ENCODE results near the gene SARS1.

Gene SARS1

DNA sequence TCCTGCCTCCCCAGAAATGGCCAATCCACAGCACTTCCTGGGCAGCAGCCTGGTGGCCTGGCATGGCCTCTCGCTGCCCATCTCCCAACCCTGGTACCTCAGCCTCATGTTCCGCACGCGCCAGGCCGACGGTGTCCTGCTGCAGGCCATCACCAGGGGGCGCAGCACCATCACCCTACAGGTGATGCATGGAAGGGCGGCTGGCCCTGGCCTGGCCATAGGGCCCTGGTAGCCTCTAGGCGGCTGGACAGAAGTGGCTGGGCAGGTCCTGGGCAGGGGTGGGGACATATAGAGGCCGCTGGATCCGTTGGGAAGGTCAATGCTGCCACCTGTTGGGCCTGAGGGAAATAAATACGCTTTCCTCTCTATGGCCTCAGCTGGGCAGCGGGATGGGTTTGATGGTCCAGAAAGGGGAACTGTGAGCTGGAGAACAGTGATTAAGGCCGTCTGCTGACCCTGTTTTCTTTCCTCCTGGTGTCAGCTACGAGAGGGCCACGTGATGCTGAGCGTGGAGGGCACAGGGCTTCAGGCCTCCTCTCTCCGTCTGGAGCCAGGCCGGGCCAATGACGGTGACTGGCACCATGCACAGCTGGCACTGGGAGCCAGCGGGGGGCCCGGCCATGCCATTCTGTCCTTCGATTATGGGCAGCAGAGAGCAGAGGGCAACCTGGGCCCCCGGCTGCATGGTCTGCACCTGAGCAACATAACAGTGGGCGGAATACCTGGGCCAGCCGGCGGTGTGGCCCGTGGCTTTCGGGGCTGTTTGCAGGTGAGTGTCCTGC is 50.1 kb downstream of the SARS1 start:
- DNase-seq = peak; percentile 80

DNA sequence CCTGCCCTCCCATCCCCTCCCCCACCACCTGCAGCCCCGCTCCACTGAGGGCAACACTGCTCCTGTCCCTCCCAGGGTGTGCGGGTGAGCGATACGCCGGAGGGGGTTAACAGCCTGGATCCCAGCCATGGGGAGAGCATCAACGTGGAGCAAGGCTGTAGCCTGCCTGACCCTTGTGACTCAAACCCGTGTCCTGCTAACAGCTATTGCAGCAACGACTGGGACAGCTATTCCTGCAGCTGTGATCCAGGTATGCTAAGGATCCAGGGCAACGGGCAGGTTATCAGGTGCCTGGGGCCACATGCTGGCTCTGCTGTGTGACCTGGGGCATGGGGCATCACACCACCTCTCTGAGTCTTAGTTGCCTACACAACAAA is 50.6 kb downstream of the SARS1 start:
- DNase-seq = no peak

GRCh38 chr1:109265016-109265415 is 51.3 kb downstream of the SARS1 start:
- DNase-seq = no peak

GRCh38 chr1:109265741-109266330 is 52.1 kb downstream of the SARS1 start:
- no peak for DNase-seq

DNA sequence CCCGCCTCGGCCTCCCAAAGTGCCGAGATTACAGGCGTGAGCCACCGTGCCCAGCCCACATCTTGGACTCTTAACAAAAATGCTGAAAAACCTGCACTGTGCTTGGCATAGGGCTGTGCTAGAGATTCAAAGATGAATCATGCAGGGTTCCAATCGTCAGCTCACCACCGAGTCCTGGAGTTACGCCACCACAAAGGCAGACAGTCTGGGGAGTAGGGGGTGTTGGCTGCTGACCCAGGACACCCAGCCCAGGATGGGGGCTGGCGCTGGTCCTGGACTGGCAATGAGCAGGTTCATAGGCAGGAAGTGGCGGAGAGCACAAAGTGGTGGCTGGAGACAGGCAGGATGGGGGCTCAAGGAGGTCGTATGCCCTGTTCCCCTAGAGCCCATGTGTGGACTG is 53.2 kb downstream of the SARS1 start:
- DNase-seq = no peak

DNA sequence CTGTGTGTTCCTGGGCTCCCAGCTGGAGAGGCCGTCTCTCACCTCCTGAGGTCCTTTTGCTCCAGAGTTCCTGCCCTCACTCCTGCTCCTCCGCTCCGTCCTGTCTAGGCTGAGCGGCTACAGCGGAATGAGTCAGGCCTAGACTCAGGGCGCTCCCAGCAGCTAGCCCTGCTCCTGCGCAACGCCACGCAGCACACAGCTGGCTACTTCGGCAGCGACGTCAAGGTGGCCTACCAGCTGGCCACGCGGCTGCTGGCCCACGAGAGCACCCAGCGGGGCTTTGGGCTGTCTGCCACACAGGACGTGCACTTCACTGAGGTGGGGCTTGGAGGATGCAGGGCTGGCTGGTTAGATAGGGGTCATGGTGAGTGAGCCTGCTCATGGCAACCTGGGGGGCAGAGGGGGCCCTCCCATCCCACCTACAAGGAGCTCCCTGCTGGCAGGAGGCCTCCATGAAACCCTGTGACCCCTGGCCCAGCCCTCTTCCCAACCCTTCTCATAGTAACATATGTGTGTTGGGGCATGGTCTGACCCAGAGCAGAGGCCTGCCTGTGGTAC is 54.1 kb downstream of the SARS1 start:
- no peak for DNase-seq

DNA sequence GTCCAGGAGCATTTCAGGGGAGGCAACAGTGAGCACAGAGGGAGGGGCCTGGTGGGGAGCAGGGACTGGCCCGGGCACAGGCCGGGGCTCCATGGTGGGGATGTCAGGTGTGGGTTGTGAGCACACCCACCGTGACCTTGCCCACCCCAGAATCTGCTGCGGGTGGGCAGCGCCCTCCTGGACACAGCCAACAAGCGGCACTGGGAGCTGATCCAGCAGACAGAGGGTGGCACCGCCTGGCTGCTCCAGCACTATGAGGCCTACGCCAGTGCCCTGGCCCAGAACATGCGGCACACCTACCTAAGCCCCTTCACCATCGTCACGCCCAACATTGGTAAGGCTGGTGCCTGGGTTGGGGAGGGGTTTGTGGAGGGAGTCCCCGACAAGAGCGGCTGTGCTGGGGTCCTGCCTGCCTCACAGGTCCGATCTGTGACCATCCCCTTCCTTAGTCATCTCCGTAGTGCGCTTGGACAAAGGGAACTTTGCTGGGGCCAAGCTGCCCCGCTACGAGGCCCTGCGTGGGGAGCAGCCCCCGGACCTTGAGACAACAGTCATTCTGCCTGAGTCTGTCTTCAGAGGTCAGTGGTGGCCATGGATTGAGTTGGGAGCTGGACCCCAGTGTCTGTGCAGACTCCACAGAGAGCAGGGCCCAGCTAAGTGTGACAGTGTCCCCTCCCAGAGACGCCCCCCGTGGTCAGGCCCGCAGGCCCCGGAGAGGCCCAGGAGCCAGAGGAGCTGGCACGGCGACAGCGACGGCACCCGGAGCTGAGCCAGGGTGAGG is 54.9 kb downstream of the SARS1 start:
- DNase-seq = no peak

DNA sequence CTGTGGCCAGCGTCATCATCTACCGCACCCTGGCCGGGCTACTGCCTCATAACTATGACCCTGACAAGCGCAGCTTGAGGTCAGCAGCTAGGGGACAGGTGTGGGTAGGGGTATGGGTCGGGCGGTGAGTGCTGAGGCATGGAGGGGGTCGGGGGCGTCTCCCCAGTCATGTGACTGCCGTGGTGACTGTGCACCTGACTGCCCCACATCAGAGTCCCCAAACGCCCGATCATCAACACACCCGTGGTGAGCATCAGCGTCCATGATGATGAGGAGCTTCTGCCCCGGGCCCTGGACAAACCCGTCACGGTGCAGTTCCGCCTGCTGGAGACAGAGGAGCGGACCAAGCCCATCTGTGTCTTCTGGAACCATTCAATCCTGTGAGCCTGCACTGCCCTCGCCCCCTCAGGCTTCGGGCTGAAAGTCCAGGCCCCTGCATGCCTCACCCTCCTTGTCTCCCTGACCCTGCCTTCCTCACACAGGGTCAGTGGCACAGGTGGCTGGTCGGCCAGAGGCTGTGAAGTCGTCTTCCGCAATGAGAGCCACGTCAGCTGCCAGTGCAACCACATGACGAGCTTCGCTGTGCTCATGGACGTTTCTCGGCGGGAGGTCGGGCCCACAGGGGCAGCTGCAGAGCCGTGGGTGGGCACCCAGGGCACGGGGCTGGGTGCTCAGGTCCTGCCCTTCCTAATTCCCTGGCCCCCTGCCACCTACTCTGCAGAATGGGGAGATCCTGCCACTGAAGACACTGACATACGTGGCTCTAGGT is 55.7 kb downstream of the SARS1 start:
- no peak for DNase-seq

GRCh38 chr1:109269981-109270622 is 56.4 kb downstream of the SARS1 start:
- no peak for DNase-seq

DNA sequence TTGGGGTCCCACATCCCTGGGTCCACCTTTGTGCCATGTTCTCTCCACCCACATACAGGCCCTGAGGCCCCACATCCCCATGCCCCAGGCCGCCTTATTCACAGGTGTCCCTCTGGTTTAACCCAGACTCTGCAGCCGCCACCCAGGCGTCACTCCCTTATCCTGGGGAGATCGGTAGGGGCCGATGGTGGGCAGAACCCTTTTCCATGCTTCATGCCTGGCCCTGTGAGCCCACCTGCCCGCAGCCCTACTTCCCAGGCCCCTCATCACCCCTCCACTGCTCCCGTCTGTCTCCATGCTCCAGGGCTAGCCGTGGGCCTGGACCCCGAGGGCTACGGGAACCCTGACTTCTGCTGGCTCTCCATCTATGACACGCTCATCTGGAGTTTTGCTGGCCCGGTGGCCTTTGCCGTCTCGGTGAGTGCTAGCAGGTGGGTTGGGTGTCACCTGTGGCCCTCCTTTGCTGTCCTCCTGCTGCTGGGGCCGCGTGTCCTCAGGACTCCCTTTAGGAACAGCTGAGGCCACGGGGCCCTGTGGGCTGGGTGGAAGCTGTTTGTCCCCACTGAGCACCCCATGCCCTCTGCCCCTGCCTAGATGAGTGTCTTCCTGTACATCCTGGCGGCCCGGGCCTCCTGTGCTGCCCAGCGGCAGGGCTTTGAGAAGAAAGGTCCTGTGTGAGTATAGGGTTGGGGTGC is 57.1 kb downstream of the SARS1 start:
- DNase-seq = no peak

- no peak for DNase-seq
Observed at GRCh38 chr1:109271458-109271857, 57.7 kb downstream of the SARS1 start.

- no peak for DNase-seq
Observed at GRCh38 chr1:109272021-109272799, 58.5 kb downstream of the SARS1 start.

GRCh38 chr1:109272831-109273547 is 59.3 kb downstream of the SARS1 start:
- DNase-seq = peak; percentile 28

DNA sequence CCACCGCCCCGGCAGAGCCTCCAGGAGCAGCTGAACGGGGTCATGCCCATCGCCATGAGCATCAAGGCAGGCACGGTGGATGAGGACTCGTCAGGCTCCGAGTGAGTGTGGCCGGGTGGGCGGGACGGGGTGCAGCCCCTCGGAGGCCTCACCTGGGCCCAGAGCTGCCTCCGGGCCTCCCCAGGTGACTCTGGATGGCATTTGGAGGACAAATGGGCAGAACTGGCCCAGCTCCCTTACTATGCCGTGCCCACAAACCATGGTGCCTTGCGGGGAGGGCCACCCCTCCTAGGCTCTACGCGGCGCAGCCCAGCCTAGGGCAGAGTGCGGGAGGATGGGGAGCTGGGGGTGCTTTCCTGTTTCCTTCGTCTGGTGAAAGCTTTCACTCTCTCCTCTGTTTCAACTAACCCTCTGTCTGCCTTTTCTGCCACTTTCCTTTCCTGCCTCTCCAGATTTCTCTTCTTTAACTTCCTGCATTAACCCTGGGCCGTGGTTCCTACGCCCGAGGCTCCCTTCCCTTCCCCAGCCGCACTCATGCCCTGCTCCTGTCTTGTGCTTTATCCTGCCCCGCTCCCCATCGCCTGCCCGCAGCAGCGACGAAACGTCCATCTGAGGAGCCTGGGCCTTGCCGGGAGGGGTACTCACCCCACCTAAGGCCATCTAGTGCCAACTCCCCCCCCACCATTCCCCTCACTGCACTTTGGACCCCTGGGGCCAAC is 60.0 kb downstream of the SARS1 start:
- DNase-seq = no peak

DNA sequence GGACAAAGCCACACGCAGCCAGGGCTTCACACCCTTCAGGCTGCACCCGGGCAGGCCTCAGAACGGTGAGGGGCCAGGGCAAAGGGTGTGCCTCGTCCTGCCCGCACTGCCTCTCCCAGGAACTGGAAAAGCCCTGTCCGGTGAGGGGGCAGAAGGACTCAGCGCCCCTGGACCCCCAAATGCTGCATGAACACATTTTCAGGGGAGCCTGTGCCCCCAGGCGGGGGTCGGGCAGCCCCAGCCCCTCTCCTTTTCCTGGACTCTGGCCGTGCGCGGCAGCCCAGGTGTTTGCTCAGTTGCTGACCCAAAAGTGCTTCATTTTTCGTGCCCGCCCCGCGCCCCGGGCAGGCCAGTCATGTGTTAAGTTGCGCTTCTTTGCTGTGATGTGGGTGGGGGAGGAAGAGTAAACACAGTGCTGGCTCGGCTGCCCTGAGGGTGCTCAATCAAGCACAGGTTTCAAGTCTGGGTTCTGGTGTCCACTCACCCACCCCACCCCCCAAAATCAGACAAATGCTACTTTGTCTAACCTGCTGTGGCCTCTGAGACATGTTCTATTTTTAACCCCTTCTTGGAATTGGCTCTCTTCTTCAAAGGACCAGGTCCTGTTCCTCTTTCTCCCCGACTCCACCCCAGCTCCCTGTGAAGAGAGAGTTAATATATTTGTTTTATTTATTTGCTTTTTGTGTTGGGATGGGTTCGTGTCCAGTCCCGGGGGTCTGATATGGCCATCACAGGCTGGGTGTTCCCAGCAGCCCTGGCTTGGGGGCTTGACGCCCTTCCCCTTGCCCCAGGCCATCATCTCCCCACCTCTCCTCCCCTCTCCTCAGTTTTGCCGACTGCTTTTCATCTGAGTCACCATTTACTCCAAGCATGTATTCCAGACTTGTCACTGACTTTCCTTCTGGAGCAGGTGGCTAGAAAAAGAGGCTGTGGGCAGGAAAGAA is 61.1 kb downstream of the SARS1 start:
- DNase-seq = peak; percentile 35

- no peak for DNase-seq
Observed at GRCh38 chr1:109275706-109276345, 62.1 kb downstream of the SARS1 start.

DNA sequence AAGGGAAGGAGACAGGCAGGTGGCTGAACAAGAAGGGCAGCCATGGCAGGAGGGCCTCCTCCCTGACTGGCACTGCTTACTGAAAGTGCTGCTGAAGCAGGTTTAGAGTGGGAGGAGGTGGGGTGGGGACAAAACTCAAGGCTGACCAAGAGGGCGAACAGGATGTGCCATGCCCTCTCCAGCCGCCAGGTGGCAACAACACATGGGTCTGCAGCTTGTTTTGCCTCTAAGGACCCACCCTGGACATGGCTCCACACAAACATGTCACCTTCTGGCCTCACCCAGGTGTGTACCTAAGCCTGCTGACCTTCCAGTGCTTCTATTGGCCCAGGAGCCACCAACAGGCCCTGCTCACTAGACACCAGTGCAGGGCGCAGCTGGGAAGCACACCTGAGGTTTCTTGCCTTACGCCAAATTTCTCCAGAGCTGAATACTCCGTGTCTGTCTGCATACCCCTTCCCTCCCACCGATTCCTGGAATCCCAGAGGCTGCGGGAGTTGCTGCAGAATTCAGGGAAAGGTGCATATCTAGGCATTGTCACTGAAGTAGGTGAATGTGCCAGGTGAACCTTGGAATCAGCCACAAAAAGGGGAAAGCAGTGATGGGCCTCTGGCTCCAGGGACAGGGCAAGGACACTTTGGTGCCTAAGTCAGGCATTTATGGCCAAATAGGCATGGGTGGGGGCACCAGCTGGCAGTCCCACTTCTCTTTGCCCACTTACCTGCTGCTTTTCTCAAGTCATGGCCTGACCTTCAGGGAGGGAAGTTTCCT is 63.9 kb downstream of the SARS1 start:
- DNase-seq = no peak

All from left hindlimb (tissue), 1 donor.